ENCODE measurements around the gene GPT2.

DNA sequence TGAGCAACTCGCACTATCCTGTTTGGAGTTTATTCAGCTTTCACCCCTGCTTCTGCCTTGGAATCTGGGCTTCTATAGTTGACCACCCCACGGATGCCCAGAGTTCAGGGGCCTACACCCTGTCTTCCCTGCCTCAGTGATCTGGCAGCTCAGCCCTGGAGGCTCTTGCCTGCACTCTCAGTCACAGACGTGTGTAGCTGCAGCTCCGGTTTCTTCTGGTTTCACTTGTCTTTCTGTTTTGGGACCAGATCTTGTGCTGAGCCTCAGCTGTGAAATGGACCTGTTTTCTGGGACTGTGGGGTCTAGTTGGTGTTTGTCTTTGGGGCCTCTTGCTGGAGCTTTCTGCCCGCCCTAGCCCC, 5.8 kb downstream of the GPT2 start:
- TF ChIP-seq CTCF (IDR thresholded peaks at IDR 0.05) (no peak), POLR2AphosphoS5 (IDR thresholded peaks at IDR 0.05; ENCODE audit: low read depth, low read length) (no peak)
